RWPE2 (cell line): ENCODE measurements around the gene FGF6.

ENCODE experiments used
- ATAC-seq: fragments of 200-7000 bp; cut with Tn5 transposase; 3 replicates; pipeline ENCODE4 v1.9.1; 2021; ENCODE audit warnings: low read depth
- DNase-seq: peaks from one replicate; pipeline ENCODE4 v3.0.0-alpha.2; 2020; ENCODE audit warnings: low spot score
- H3K27ac ChIP-seq: fragments of 450-650 bp; 2 replicates; pipeline ENCODE4 v1.5.1; 2017; ENCODE audit warnings: mild to moderate bottlenecking; ENCODE audit not compliant: poor library complexity, severe bottlenecking
- H3K27me3 ChIP-seq: fragments of 250-450 bp; sonication (Bioruptor Pico); 2 replicates; pipeline ENCODE4 v1.5.1; 2021; ENCODE audit warnings: mild to moderate bottlenecking, moderate library complexity; ENCODE audit not compliant: insufficient read depth, poor library complexity, severe bottlenecking
- H3K36me3 ChIP-seq: fragments of 250-450 bp; sonication (Bioruptor Pico); 2 replicates; pipeline ENCODE4 v1.5.1; 2020; ENCODE audit warnings: low read depth, mild to moderate bottlenecking, moderate library complexity
- H3K4me1 ChIP-seq: fragments of 250-450 bp; sonication (Bioruptor Pico); 2 replicates; pipeline ENCODE4 v1.5.1; 2021; ENCODE audit warnings: mild to moderate bottlenecking, moderate library complexity; ENCODE audit not compliant: insufficient read depth, poor library complexity, severe bottlenecking
- H3K4me3 ChIP-seq: fragments of 250-450 bp; sonication (Bioruptor Pico); 2 replicates; pipeline ENCODE4 v1.5.1; 2021; ENCODE audit warnings: mild to moderate bottlenecking, moderate library complexity; ENCODE audit not compliant: severe bottlenecking
- H3K9me3 ChIP-seq: fragments of 250-450 bp; sonication (Bioruptor Pico); 2 replicates; pipeline ENCODE4 v1.5.1; 2021; ENCODE audit warnings: mild to moderate bottlenecking, moderate library complexity; ENCODE audit not compliant: severe bottlenecking
- TF ChIP-seq, protein P1 (sequence below): fragments of 450-650 bp; IDR thresholded peaks from one replicate; pipeline ENCODE4 v1.5.1; 2017; ENCODE audit warnings: mild to moderate bottlenecking, moderate library complexity; ENCODE audit not compliant: poor library complexity, severe bottlenecking

The FGF6 gene

DNA sequence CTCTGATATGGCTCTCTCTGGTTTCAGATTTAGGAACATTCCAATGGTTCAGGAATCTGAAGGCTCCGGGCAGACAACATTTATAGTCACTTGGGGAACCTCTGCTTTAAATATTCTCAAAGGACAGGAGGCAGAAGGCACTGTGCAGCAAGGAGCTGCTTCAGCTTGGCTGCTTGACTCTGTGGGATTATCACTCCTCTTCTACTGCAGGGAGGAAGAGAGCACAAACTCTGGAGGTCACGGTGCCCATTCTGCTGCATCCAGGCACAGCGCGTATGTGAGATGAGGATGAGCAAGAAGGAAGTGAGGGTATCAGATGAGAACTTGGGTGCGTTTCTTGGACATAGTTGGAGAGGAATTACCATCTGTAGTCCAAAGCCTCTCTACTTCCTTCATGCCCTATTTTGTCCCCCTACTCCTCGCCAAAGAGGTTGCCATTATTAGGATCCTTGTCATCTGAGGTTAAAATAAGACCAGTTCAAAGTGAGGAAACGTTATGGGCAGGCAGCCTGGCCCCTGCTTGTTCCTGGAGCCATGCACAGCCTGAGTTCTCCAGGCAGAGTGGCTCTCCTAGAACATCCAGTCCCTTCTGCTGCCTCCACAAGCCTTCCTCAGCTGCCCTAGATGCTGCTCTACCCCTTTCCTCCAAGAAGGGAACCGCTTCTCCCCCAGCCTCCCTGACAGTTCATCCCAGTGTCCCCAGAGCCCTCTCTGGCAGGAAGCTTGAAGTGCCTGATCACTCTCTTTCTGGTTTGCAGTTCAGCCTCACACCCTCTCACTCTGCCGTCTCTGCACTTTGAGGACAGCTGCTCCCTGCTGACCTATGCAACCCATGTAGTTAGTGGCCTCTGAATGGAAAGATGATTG lies 12.5 kb downstream of the FGF6 start:
- ATAC-seq (no peak), DNase-seq (no peak)
- TF ChIP-seq, protein P1, sequence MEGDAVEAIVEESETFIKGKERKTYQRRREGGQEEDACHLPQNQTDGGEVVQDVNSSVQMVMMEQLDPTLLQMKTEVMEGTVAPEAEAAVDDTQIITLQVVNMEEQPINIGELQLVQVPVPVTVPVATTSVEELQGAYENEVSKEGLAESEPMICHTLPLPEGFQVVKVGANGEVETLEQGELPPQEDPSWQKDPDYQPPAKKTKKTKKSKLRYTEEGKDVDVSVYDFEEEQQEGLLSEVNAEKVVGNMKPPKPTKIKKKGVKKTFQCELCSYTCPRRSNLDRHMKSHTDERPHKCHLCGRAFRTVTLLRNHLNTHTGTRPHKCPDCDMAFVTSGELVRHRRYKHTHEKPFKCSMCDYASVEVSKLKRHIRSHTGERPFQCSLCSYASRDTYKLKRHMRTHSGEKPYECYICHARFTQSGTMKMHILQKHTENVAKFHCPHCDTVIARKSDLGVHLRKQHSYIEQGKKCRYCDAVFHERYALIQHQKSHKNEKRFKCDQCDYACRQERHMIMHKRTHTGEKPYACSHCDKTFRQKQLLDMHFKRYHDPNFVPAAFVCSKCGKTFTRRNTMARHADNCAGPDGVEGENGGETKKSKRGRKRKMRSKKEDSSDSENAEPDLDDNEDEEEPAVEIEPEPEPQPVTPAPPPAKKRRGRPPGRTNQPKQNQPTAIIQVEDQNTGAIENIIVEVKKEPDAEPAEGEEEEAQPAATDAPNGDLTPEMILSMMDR: no peak
- Histone ChIP-seq H3K9me3 (no peaks in the 10 kb centered on the region), H3K27me3 (no peaks in the 10 kb centered on the region), H3K4me3 (no peak overlapping the region), H3K36me3 (no peaks in the 10 kb centered on the region), H3K4me1 (no peaks in the 10 kb centered on the region), H3K27ac (no peak overlapping the region)

DNA sequence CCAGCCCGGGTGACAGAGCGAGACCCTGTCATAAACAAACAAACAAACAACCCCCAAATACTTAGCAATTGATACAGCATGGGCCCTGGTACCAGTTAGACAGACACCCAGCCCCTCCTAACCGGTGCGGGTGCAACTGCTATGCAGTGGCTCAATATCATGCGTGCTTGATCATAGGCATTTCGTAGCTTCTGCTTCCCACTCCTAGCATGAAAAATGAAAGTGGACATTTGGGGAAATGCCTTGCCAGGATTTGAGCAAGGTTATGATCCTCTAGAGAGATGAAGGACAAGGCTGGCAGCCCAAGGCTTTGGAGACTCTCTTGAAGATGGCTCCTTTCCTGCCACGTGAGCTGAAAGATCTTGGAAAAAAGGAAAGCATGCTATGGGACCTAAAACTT lies 13.7 kb downstream of the FGF6 start:
- H3K36me3 ChIP-seq: no peaks in the 10 kb centered on the region
- H3K4me1 ChIP-seq: no peaks in the 10 kb centered on the region
- H3K4me3 ChIP-seq: no peak overlapping the region
- H3K9me3 ChIP-seq: no peaks in the 10 kb centered on the region
- DNase-seq (no peak), ATAC-seq (no peak)
- TF ChIP-seq, protein P1: no peak
- no peak overlapping the region for H3K27ac ChIP-seq
- H3K27me3 ChIP-seq: no peaks in the 10 kb centered on the region

DNA sequence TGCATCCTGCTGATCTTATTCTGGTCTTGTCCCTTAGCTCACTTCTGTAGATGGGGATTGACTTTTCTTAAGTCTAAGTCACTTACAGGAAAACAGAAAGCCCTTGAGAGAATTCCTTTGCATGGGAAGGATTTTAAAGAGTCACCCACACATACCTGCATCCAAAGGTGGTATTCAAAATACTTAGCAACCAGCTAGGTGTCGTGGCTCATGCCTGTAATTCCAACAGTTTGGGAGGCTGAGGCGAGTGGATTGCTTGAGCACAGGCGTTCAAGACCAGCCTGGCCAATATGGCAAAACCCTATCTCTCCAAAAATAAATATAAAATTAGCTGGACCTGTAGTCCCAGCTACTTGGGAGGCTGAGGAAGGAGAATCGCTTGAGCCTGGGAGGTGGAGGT lies 14.2 kb downstream of the FGF6 start:
- Histone ChIP-seq H3K9me3 (no peaks in the 10 kb centered on the region), H3K4me1 (no peaks in the 10 kb centered on the region), H3K27ac (no peak overlapping the region), H3K27me3 (no peaks in the 10 kb centered on the region), H3K4me3 (no peak overlapping the region), H3K36me3 (no peaks in the 10 kb centered on the region)
- no peak for DNase-seq
- TF ChIP-seq, protein P1: no peak
- ATAC-seq: no peak

DNA sequence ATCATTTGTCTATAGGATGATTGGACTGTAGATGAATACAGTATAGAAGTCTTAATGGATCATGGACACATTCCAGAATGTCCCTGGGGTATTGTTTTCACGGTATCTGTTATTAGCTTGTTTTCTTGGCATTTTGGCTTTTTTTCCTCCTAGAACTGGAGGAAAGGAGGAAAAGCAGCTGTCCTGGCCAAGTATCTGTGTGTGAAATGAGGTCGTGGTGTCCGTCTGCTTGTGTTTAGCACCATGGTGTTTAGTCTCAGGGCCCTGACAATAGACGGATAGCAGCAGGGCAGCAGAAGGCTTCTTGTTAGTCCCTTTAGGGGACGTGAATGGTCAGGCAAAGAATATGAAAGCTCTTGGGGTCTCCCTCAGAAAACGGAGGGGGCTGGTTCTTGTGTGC lies 21.2 kb downstream of the FGF6 start:
- H3K4me1 ChIP-seq: no peaks in the 10 kb centered on the region
- DNase-seq (no peak), ATAC-seq (no peak)
- no peak overlapping the region for H3K27ac ChIP-seq
- no peaks in the 10 kb centered on the region for H3K9me3 ChIP-seq
- H3K27me3 ChIP-seq: no peaks in the 10 kb centered on the region
- H3K4me3 ChIP-seq: no peak overlapping the region
- TF ChIP-seq, protein P1: no peak
- no peaks in the 10 kb centered on the region for H3K36me3 ChIP-seq

DNA sequence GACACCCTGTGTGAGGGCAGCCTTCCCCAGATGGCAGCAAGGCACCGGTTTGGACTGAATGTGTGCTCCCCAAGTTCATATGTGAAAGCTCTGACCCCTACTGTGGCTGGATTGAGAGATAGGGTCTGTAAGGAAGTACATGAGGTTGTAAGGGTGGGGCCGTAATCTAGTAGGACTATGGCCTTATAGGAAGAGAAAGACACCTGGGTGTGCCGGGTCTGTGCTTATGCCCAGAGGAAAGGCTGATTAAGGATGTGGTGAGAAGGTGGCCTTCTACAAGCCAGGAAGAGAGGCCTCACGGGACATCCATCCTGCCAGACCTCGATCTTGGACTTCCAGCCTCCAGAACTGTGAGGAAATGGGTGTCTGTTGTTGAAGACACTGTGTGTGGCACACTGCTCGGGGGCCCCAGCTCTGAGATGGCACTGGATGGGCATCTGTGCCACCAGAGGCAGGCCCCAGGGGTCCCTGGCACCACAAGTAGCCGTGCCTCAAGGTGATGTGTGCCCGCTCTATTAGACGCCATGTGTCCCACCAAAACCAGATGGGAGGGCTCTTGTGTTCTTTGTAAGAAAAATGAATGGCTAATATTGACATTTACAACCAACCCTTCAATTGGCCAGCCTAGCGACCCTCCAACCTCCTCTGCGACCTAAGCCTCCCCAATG lies 22.0 kb downstream of the FGF6 start:
- DNase-seq (no peak), ATAC-seq (no peak)
- no peaks in the 10 kb centered on the region for H3K36me3 ChIP-seq
- H3K4me3 ChIP-seq: no peak overlapping the region
- H3K4me1 ChIP-seq: no peaks in the 10 kb centered on the region
- H3K9me3 ChIP-seq: no peaks in the 10 kb centered on the region
- H3K27me3 ChIP-seq: peaks cover 7% of the 10 kb centered on the region
- TF ChIP-seq, protein P1: no peak
- no peak overlapping the region for H3K27ac ChIP-seq
